Eye (tissue), 1 donor: ENCODE results near the gene SHD.
A peak's percentile ranks its signal among the peaks of the same experiment; 100 is the strongest.
"Not testable (repeated sequence)": the region's sequence is repeated elsewhere in the genome, so short reads cannot be mapped to it uniquely, and the experiment has no call there.

Experiments used
- DNase-seq: peaks from one replicate; pipeline ENCODE4 v3.0.0-alpha.2; 2015

The SHD gene, protein sequence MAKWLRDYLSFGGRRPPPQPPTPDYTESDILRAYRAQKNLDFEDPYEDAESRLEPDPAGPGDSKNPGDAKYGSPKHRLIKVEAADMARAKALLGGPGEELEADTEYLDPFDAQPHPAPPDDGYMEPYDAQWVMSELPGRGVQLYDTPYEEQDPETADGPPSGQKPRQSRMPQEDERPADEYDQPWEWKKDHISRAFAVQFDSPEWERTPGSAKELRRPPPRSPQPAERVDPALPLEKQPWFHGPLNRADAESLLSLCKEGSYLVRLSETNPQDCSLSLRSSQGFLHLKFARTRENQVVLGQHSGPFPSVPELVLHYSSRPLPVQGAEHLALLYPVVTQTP

GRCh38 chr19:4278419-4279266 lies at the start of gene SHD:
TSS of gene SHD (plus strand) at chr19:4279266. CDS start at chr19:4280064, 798 bp downstream.
- DNase-seq, result peak; percentile 84

DNA sequence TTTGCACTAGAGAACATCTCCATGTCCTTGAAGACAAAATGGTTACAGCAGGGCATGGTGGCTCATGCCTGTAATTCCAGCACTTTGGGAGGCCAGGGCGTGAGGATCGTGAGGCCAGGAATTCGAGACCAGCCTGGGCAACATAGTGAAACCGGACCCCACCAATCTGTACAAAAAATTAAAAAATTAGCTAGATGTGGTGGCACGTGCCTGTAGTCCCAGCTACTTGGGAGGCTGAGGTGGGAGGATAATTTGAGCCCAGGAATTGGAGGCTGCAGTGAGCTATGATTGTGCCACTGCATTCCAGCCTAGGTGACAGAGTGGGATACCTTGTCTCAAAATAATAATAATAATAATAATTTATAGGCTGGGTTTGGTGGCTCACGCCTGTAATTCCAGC lies 48.8 kb upstream of the SHD start:
- DNase-seq, result not testable (repeated sequence)

- DNase-seq, result not testable (repeated sequence)
Observed at GRCh38 chr19:4231521-4231920, 47.5 kb upstream of the SHD start.

- not testable (repeated sequence) for DNase-seq
Observed at GRCh38 chr19:4232139-4232538, 46.9 kb upstream of the SHD start.

- DNase-seq, result peak; percentile 19
Observed at GRCh38 chr19:4232614-4233281, 46.3 kb upstream of the SHD start.

GRCh38 chr19:4233282-4233853 lies 45.7 kb upstream of the SHD start:
- peak; percentile 66 for DNase-seq

DNA sequence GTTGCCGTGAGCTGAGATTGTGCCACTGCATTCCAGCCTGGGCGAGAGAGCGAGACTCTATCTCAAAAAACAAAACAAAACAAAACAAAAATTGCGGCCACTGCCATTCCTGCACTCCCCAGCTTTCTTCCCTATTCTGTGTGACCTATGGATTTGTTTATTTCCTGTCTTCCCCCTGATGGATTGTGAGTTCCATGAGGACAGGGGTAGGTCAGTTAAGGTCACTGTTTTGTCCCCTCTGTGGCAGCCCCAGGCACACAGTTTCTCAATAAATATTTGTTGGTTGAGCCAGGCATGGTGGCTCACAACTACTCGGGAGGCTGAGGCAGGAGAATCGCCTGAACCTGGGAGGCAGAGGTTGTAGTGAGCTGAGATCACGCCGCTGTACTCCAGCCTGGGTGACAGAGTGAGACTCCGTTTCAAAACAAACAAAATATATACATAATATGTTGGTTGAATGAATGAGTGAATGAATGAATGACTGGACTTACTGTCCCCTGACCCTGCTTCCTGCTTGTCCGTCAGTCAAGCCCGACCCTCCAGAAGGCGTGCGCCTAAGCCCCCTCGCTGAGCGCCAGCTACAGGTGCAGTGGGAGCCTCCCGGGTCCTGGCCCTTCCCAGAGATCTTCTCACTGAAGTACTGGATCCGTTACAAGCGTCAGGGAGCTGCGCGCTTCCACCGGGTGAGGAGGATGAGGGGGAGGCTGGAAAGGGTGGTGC lies 44.8 kb upstream of the SHD start:
- no peak for DNase-seq

GRCh38 chr19:4234862-4235201 lies 44.2 kb upstream of the SHD start:
- no peak for DNase-seq

DNA sequence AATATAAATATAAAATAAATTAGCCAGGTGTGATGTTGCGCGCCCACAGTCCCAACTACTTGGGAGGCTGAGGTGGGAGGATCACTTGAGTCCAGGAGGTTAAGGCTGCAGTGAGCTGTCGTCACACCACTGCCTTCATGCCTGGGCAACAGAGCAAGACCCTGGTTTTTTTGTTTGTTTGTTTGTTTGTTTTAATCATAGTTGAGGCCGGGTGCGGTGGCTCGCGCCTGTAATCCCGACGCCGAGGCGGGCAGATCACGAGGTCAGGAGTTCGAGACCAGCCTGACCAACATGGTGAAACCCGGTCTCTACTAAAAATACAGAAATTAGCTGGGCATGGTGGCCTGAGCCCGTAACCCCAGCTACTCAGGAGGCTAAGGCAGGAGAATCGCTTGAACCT lies 41.6 kb upstream of the SHD start:
- not testable (repeated sequence) for DNase-seq

- no peak for DNase-seq
Observed at GRCh38 chr19:4238831-4239230, 40.2 kb upstream of the SHD start.

GRCh38 chr19:4241824-4242430 lies 37.1 kb upstream of the SHD start:
- DNase-seq, result no peak

DNA sequence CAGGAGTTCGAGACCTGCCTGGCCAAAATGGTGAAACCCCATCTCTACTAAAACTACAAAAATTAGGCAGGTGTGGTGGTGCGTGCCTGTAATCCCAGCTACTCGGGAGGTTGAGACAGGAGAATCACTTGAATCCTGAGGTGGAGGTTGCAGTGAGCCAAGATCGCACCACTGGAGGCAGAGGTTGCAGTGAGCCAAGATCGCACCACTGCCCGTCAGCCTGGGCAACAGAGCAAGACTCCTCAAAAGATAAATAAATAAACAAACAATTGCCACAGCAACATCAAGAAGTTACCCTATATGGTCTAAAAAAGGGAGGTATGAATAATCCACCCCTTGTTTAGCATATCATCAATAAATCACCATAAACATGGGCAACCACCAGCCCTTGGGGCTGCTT lies 33.1 kb upstream of the SHD start:
- not testable (repeated sequence) for DNase-seq

- DNase-seq, result peak; percentile 100
Observed at GRCh38 chr19:4246767-4247593, 32.1 kb upstream of the SHD start, which contains the start of gene YJU2. TSS of gene YJU2 (plus strand) at chr19:4247080. CDS start at chr19:4247147, 67 bp downstream.

GRCh38 chr19:4256563-4256962 lies 22.5 kb upstream of the SHD start:
- DNase-seq, result no peak

DNA sequence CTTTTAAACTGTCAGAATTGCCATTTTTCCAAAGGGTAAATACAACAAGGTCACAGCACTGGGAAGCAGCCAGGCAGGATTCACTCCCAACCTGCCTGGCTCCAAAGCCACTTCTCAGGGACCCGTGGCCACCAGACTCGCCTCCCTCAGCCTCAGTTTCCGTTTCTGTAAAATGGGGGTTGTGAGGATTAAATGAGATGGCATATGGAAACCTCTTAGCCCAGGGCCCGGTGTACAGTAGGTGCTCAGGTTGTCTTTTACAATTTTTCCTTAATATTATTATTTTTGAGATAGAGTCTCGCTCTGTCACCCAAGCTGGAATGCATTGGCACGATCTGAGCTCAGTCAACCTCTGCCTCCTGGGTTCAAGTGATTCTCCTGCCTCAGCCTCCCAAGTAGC lies 22.0 kb upstream of the SHD start:
- DNase-seq, result no peak

DNA sequence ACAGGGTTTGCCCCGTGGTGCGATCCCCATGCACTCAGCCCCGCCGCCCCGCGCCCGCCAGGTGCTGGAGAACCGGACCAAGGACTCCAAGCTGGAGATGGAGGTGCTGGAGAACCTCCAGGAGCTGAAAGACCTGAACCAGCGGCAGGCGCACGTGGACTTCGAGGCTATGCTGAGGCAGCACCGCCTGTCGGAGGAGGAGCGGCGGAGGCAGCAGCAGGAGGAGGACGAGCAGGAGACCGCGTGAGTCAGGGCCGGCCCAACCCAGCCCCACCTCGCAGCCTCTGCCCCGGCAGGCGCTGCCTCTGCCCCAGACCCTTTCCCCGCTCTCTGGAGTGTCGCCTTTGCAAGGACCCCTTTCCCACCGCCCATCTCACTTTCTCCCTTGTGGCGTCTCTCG lies 20.9 kb upstream of the SHD start:
- no peak for DNase-seq

GRCh38 chr19:4260613-4261191 lies 18.4 kb upstream of the SHD start:
- no peak for DNase-seq

DNA sequence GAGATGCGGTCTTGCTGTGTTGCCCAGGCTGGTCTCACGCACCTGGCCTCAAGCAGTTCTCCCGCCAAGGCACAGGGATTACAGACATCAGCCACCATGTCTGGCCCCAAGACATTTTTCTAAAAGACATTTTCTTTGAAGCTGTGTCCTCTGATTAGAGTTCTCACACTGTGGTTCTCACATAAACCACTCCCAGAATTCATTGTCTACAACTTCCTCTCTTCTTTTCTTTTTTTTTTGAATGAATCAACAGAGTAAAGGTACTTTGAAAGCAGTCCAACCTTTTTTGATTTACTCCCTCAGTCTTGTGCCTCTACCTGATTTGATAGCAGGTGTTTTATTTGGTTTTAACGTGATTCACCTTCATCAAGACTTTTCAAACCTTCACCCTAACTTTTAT lies 14.3 kb upstream of the SHD start:
- no peak for DNase-seq

- DNase-seq, result no peak
Observed at GRCh38 chr19:4266253-4267000, 12.6 kb upstream of the SHD start.
